ENCODE data around the gene SERPINH1.

SERPINH1 gene

GRCh38 chr11:75602951-75603350, 40.9 kb downstream of the SERPINH1 start:
- no peak for DNase-seq

- no peak for DNase-seq
These were observed 42.0 kb downstream of the SERPINH1 start for GRCh38 chr11:75603791-75604736.

GRCh38 chr11:75606099-75606498, 44.0 kb downstream of the SERPINH1 start:
- DNase-seq = no peak

GRCh38 chr11:75611823-75612222, 49.8 kb downstream of the SERPINH1 start:
- DNase-seq = no peak

GRCh38 chr11:75615751-75616150, 53.7 kb downstream of the SERPINH1 start:
- DNase-seq = no peak

- DNase-seq = no peak
These were observed 54.2 kb downstream of the SERPINH1 start for GRCh38 chr11:75616281-75616680.
